RWPE2 (cell line): Measurements from ENCODE around the gene TARBP2.

Source experiments
- ATAC-seq: fragments of 200-7000 bp; cut with Tn5 transposase; 3 replicates; pipeline ENCODE4 v1.9.1; 2021; ENCODE audit warnings: low read depth
- DNase-seq: peaks from one replicate; pipeline ENCODE4 v3.0.0-alpha.2; 2020; ENCODE audit warnings: low spot score
- H3K27ac ChIP-seq: fragments of 450-650 bp; 2 replicates; pipeline ENCODE4 v1.5.1; 2017; ENCODE audit warnings: mild to moderate bottlenecking; ENCODE audit not compliant: poor library complexity, severe bottlenecking
- H3K27me3 ChIP-seq: fragments of 250-450 bp; sonication (Bioruptor Pico); 2 replicates; pipeline ENCODE4 v1.5.1; 2021; ENCODE audit warnings: mild to moderate bottlenecking, moderate library complexity; ENCODE audit not compliant: insufficient read depth, poor library complexity, severe bottlenecking
- H3K36me3 ChIP-seq: fragments of 250-450 bp; sonication (Bioruptor Pico); 2 replicates; pipeline ENCODE4 v1.5.1; 2020; ENCODE audit warnings: low read depth, mild to moderate bottlenecking, moderate library complexity
- H3K4me1 ChIP-seq: fragments of 250-450 bp; sonication (Bioruptor Pico); 2 replicates; pipeline ENCODE4 v1.5.1; 2021; ENCODE audit warnings: mild to moderate bottlenecking, moderate library complexity; ENCODE audit not compliant: insufficient read depth, poor library complexity, severe bottlenecking
- H3K4me3 ChIP-seq: fragments of 250-450 bp; sonication (Bioruptor Pico); 2 replicates; pipeline ENCODE4 v1.5.1; 2021; ENCODE audit warnings: mild to moderate bottlenecking, moderate library complexity; ENCODE audit not compliant: severe bottlenecking
- H3K9me3 ChIP-seq: fragments of 250-450 bp; sonication (Bioruptor Pico); 2 replicates; pipeline ENCODE4 v1.5.1; 2021; ENCODE audit warnings: mild to moderate bottlenecking, moderate library complexity; ENCODE audit not compliant: severe bottlenecking
- CTCF ChIP-seq: fragments of 450-650 bp; IDR thresholded peaks from one replicate; pipeline ENCODE4 v1.5.1; 2017; ENCODE audit warnings: mild to moderate bottlenecking, moderate library complexity; ENCODE audit not compliant: poor library complexity, severe bottlenecking

TARBP2 gene

GRCh38 chr12:53516758-53517455, 15.8 kb downstream of the TARBP2 start:
- DNase-seq = no peak

GRCh38 chr12:53518381-53518780, 17.3 kb downstream of the TARBP2 start:
- DNase-seq = no peak
- ATAC-seq = no peak
- no peaks in the 10 kb centered on the region for H3K9me3 ChIP-seq
- H3K36me3 ChIP-seq = peaks cover 67% of the 10 kb centered on the region
- no peaks in the 10 kb centered on the region for H3K27me3 ChIP-seq
- H3K27ac ChIP-seq = no peak overlapping the region
- no peak for TF ChIP-seq CTCF
- H3K4me1 ChIP-seq = no peaks in the 10 kb centered on the region
- no peak overlapping the region for H3K4me3 ChIP-seq

More at GRCh38 chr12:53516758-53517455, 15.8 kb downstream of the TARBP2 start:
- ATAC-seq = no peak
- Histone ChIP-seq H3K36me3 (peaks cover 64% of the 10 kb centered on the region), H3K27ac (no peak overlapping the region), H3K4me3 (no peak overlapping the region), H3K4me1 (no peaks in the 10 kb centered on the region), H3K27me3 (no peaks in the 10 kb centered on the region), H3K9me3 (no peaks in the 10 kb centered on the region)
- no peak for TF ChIP-seq CTCF

- no peak for TF ChIP-seq CTCF
- no peak for ATAC-seq
- Histone ChIP-seq H3K27me3 (no peaks in the 10 kb centered on the region), H3K4me3 (no peak overlapping the region), H3K9me3 (no peaks in the 10 kb centered on the region), H3K4me1 (no peaks in the 10 kb centered on the region), H3K27ac (no peak overlapping the region), H3K36me3 (peaks cover 66% of the 10 kb centered on the region)
- DNase-seq = no peak
These were observed 22.0 kb downstream of the TARBP2 start for GRCh38 chr12:53523131-53523530.

GRCh38 chr12:53524476-53524875, 23.4 kb downstream of the TARBP2 start:
- no peak for TF ChIP-seq CTCF
- peaks cover 65% of the 10 kb centered on the region for H3K36me3 ChIP-seq
- ATAC-seq = no peak

GRCh38 chr12:53530061-53530460, 29.0 kb downstream of the TARBP2 start:
- no peaks in the 10 kb centered on the region for H3K27me3 ChIP-seq
- no peaks in the 10 kb centered on the region for H3K4me1 ChIP-seq
- ATAC-seq = no peak
- no peak overlapping the region for H3K27ac ChIP-seq
- H3K9me3 ChIP-seq = no peaks in the 10 kb centered on the region
- no peak for TF ChIP-seq CTCF
- peaks cover 72% of the 10 kb centered on the region for H3K36me3 ChIP-seq
- no peak for DNase-seq
- H3K4me3 ChIP-seq = no peak overlapping the region

More at GRCh38 chr12:53524476-53524875, 23.4 kb downstream of the TARBP2 start:
- no peak for DNase-seq
- no peaks in the 10 kb centered on the region for H3K27me3 ChIP-seq
- H3K27ac ChIP-seq = no peak overlapping the region
- H3K4me3 ChIP-seq = no peak overlapping the region
- H3K4me1 ChIP-seq = no peaks in the 10 kb centered on the region
- H3K9me3 ChIP-seq = no peaks in the 10 kb centered on the region
